Fibroblast of skin of back (primary cell): ENCODE results near the gene MPV17L.
"Not testable (repeated sequence)": the region's sequence is repeated elsewhere in the genome, so short reads cannot be mapped to it uniquely, and the experiment has no call there.

Source experiments
- DNase-seq: peaks from one replicate; pipeline ENCODE4 v3.0.0-alpha.2; 2013

The MPV17L gene

DNA sequence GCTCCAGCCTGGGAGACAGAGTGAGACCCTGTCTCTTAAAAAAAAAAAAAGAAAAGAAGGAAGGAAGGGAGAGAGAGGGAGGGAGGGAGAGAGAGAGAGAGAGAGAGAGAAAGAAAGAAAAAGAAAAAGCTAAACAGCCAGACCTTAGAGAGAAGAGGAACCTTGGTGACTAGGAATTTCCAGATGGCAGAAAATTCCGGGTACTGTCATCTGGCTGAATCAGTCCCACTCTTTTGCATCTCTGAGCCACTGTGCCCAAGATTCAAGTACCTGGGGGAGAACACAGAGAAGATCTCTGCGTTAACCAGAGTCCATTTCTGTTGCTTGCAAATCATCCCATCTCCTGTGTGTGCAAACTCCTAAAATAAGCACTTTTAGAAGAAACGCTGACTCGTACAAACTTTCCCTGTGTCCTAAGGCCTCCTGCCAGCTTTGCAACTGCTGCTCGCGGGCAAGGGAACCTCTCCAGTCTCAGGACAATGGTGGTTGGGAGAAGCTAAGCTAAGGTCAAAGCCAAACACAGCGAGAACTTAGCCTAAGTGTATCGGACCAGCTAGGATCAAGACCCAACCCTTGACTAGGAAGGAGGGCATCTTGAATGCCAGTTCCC, 56.8 kb downstream of the MPV17L start:
- DNase-seq: no peak

- not testable (repeated sequence) for DNase-seq
These were observed 57.7 kb downstream of the MPV17L start for GRCh38 chr16:15453296-15453695.

DNA sequence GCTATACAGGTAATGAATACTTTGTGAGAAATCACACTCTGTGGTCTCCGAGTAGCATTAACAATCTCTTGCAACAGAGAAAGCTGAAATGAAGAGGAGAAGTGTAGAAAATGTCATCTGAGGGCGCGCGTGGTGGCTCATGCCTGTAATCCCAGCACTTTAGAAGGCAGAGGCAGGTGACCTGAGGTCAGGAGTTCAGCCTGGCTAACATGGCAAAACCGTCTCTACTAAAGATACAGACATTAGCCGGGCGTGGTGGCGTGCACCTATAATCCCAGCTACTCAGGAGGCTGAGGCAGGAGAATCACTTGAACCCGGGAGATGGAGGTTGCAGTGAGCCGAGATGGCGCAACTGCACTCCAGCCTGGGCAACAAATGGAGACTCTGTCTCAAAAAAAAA, 59.4 kb downstream of the MPV17L start:
- DNase-seq: not testable (repeated sequence)

- no peak for DNase-seq
These were observed 61.8 kb downstream of the MPV17L start for GRCh38 chr16:15457400-15457799.

- no peak for DNase-seq
These were observed 62.4 kb downstream of the MPV17L start for GRCh38 chr16:15457958-15458357.

DNA sequence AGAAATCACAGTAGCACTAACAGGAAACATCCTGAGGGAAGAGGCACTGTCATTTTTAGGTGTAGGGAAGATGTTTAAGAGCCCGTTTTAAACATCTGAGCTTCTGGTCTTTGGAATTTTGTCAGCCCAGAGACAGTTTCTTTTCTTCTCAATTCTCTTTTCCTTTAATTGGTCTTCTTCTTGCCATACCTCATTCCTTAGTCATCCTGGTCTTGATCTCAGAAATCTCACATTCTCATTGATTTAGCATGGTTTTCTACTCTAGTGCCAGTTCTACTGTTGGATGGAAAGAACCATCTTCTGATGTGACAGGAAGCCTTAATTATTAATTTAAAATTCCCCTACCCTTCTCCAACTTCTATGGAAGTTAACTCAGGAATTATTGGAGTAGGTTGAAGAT, 64.2 kb downstream of the MPV17L start:
- peak; percentile 61 for DNase-seq

DNA sequence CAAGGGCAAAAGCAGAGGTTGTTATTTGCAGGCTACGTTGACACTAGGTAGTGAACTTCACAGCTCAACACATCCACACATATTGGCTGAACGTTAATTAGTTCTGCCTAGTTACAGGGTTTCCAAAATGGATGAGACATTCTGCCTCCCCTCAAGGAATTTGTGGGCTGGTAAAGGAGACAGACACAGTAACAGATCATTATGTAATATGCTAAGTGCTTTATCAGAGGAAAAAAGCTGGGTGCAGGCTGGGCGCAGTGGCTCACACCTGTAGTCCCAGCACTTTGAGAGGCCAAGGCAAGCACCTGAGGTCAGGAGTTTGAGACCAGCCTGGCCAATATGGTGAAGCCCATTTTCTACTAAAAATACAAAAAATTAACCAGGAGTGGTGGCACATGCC, 65.0 kb downstream of the MPV17L start:
- DNase-seq: no peak

- no peak for DNase-seq
These were observed 65.8 kb downstream of the MPV17L start for GRCh38 chr16:15461376-15461775.
